Measurements from ENCODE around the gene IKZF5.

The IKZF5 gene

GRCh38 chr10:122974543-122975064 is 34.0 kb downstream of the IKZF5 start:
- DNase-seq: no peak

GRCh38 chr10:122974023-122974422 is 34.6 kb downstream of the IKZF5 start:
- no peak for DNase-seq

- no peak for DNase-seq
Measured at GRCh38 chr10:122968698-122969097, 39.9 kb downstream of the IKZF5 start.

- DNase-seq: no peak
Measured at GRCh38 chr10:122966879-122967278, 41.7 kb downstream of the IKZF5 start.

- no peak for DNase-seq
Measured at GRCh38 chr10:122962405-122962804, 46.2 kb downstream of the IKZF5 start.

- DNase-seq: no peak
Measured at GRCh38 chr10:122957474-122957873, 51.1 kb downstream of the IKZF5 start.

- DNase-seq: no peak
Measured at GRCh38 chr10:122955892-122956291, 52.7 kb downstream of the IKZF5 start.

GRCh38 chr10:122954731-122955050 is 53.9 kb downstream of the IKZF5 start:
- no peak for DNase-seq

GRCh38 chr10:122953902-122954730 is 54.5 kb downstream of the IKZF5 start, which contains the start of gene C10orf88:
Gene C10orf88 (minus strand): TSS chr10:122954227. CDS start chr10:122954178, 49 bp downstream.
- peak; percentile 98 for DNase-seq

GRCh38 chr10:122949296-122949695 is 59.3 kb downstream of the IKZF5 start:
- DNase-seq: no peak
